Left ventricle myocardium superior (tissue), 1 donor: ENCODE data around the gene TSEN2. TPM values are rescaled to one million over a fixed set of nuclear protein-coding genes. Genes with fewer than 3 reads are reported as not detected.
A peak's percentile ranks its signal among the peaks of the same experiment; 100 is the strongest.
"Not testable (repeated sequence)": the region's sequence is repeated elsewhere in the genome, so short reads cannot be mapped to it uniquely, and the experiment has no call there.

Experiments
- ATAC-seq: fragments of 200-7000 bp; cut with Tn5 transposase; one replicate; pipeline ENCODE4 v1.9.1; 2020; ENCODE audit warnings: mild to moderate bottlenecking, moderate library complexity
- DNase-seq: peaks from one replicate; pipeline ENCODE4 v3.0.0-alpha.2; 2020
- intact Hi-C: fragments of 100-400 bp; cut with micrococcal nuclease; formaldehyde crosslinking; loops from one replicate; pipeline ENCODE4 v1.11.0; 2022
- total RNA-seq: library from RNA; stranded (reverse); fragmentation: NEBNext Ultra II Directional; extraction: Animal tissue kit (Norgen Biotek cat#: 25700); gene quantifications from one replicate; pipeline ENCODE4 v1.2.1, GENCODE V29; 2021
- donor health status: DM: no; HTN: yes; CAD: no; lungs with severe emphysema.

The TSEN2 gene
- total RNA-seq, 1 donor from 2014 or later, result 23.1 TPM

- DNase-seq, result no peak
- intact Hi-C loops, result no loop called here
- ATAC-seq, result no peak
These were observed 34.2 kb upstream of the TSEN2 start for GRCh38 chr3:12449889-12450682.

- DNase-seq (no peak), ATAC-seq (no peak)
- intact Hi-C loops, result no loop called here
These were observed 32.8 kb upstream of the TSEN2 start for GRCh38 chr3:12451481-12451880.

GRCh38 chr3:12451960-12452359, 32.3 kb upstream of the TSEN2 start:
- no peak for ATAC-seq
- intact Hi-C loops, result no loop called here

GRCh38 chr3:12452361-12453330, 31.6 kb upstream of the TSEN2 start:
- ATAC-seq (peak; percentile 51), DNase-seq (no peak)

More at GRCh38 chr3:12451960-12452359, 32.3 kb upstream of the TSEN2 start:
- no peak for DNase-seq

GRCh38 chr3:12454076-12454815, 30.0 kb upstream of the TSEN2 start:
- DNase-seq (no peak), ATAC-seq (no peak)
- intact Hi-C loops, result no loop called here

More at GRCh38 chr3:12452361-12453330, 31.6 kb upstream of the TSEN2 start:
- intact Hi-C loops, result no loop called here

GRCh38 chr3:12454816-12455121, 29.5 kb upstream of the TSEN2 start:
- no peak for ATAC-seq
- DNase-seq, result no peak
- intact Hi-C loops, result no loop called here

- intact Hi-C loops, result no loop called here
- no peak for DNase-seq
- no peak for ATAC-seq
These were observed 28.5 kb upstream of the TSEN2 start for GRCh38 chr3:12455740-12456139.

- intact Hi-C loops, result no loop called here
- DNase-seq, result no peak
- ATAC-seq, result no peak
These were observed 27.8 kb upstream of the TSEN2 start for GRCh38 chr3:12456441-12456840.

GRCh38 chr3:12457380-12457779, 26.9 kb upstream of the TSEN2 start:
- intact Hi-C loops, DNase-seq, ATAC-seq: not testable (repeated sequence)

- intact Hi-C loops, result no loop called here
- DNase-seq (no peak), ATAC-seq (no peak)
These were observed 25.4 kb upstream of the TSEN2 start for GRCh38 chr3:12458901-12459300.

- ATAC-seq (no peak), DNase-seq (no peak)
- intact Hi-C loops, result no loop called here
These were observed 24.2 kb upstream of the TSEN2 start for GRCh38 chr3:12460127-12460526.

- DNase-seq (no peak), ATAC-seq (no peak)
- intact Hi-C loops, result no loop called here
These were observed 23.1 kb upstream of the TSEN2 start for GRCh38 chr3:12461097-12461649.

- intact Hi-C loops, result no loop called here
- DNase-seq (no peak), ATAC-seq (peak; percentile 27)
These were observed 21.9 kb upstream of the TSEN2 start for GRCh38 chr3:12462159-12462947.

- DNase-seq, result no peak
- intact Hi-C loops, result no loop called here
- no peak for ATAC-seq
These were observed 20.6 kb upstream of the TSEN2 start for GRCh38 chr3:12463686-12464085.

GRCh38 chr3:12464181-12464580, 20.1 kb upstream of the TSEN2 start:
- intact Hi-C loops, result no loop called here
- DNase-seq, result no peak
- no peak for ATAC-seq

- intact Hi-C loops, result no loop called here
- no peak for DNase-seq
- ATAC-seq, result no peak
These were observed 19.0 kb upstream of the TSEN2 start for GRCh38 chr3:12465151-12465835.

GRCh38 chr3:12465836-12466225, 18.4 kb upstream of the TSEN2 start:
- intact Hi-C loops, result no loop called here
- ATAC-seq (no peak), DNase-seq (no peak)

- DNase-seq, result no peak
- ATAC-seq, result no peak
- intact Hi-C loops, result no loop called here
These were observed 16.5 kb upstream of the TSEN2 start for GRCh38 chr3:12467746-12468145.
